Fibroblast of lung (primary cell): Measurements from ENCODE around the gene RBM20.

Experiments
- CTCF ChIP-seq, 2 donors: IDR thresholded peaks in 1 of 2; conservative IDR thresholded peaks in 1 of 2; 1 replicate in 1 of 2; 2 replicates in 1 of 2; pipeline ENCODE4 v1.5.1; 2011 to 2012; ENCODE audit warnings: low read length in 2 of 2, control low read depth in 1 of 2, inconsistent platforms in 1 of 2, low read depth in 1 of 2, mild to moderate bottlenecking in 1 of 2
- EZH2 ChIP-seq: IDR thresholded peaks from 2 replicates; pipeline ENCODE4 v1.5.1; 2012; ENCODE audit warnings: low read length, control low read depth, mild to moderate bottlenecking; ENCODE audit errors: missing control alignments

- TF ChIP-seq CTCF (conservative IDR thresholded peaks at IDR 0.05 in 1 of 2, IDR thresholded peaks at IDR 0.05 in 1 of 2; ENCODE audit: low read depth in 1 of 2, low read length in 2 of 2) (no peak), EZH2 (no peak)
These were observed 178.7 kb downstream of the RBM20 start for GRCh38 chr10:110822712-110823311.
